GM21390 (cell line): ENCODE results near the gene GGN.
"Not testable (repeated sequence)": the region's sequence is repeated elsewhere in the genome, so short reads cannot be mapped to it uniquely, and the experiment has no call there.

ENCODE experiments used
- ATAC-seq: cut with Tn5 transposase; IDR thresholded peaks from one replicate; pipeline ENCODE4 v1.9.1; 2021; ENCODE audit not compliant: unreplicated experiment

GGN gene

DNA sequence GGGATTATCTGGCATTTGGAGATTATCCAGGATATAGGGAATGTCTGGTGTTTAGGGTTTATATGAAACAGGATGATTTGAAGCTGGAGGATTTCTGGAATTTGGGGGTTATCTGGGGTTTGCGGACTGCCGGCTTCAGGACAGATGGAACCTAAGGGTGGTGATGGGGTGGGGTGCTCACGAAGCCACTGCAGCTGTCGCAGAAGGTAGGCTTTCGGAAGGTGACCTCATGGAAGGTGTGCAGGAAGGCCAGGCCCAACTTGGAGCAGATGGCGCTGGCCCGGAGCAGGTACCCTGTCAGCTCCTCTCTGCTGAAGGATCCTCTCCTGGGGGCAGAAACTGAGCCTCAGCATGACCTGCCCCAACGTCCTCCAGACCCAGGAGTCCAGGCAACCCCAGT lies 24.7 kb upstream of the GGN start:
- no peak for ATAC-seq

DNA sequence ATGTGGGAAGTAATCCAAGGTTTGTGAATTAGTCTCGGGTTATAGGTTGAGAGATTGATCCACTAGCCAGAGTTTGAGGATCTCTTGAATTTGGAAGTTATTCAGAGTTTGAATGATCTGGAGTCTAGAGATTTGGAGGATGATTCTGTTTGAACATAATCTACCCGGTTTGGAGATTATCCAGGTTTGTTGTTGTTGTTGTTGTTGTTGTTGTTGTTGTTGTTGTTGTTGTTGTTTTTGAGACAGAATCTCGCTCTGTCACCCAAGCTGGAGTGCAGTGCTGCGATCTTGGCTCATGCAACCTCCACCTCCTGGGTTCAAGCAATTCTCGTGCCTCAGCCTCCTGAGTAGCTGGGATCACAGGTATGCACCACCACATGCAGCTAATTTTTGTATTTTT lies 24.1 kb upstream of the GGN start:
- ATAC-seq = not testable (repeated sequence)

DNA sequence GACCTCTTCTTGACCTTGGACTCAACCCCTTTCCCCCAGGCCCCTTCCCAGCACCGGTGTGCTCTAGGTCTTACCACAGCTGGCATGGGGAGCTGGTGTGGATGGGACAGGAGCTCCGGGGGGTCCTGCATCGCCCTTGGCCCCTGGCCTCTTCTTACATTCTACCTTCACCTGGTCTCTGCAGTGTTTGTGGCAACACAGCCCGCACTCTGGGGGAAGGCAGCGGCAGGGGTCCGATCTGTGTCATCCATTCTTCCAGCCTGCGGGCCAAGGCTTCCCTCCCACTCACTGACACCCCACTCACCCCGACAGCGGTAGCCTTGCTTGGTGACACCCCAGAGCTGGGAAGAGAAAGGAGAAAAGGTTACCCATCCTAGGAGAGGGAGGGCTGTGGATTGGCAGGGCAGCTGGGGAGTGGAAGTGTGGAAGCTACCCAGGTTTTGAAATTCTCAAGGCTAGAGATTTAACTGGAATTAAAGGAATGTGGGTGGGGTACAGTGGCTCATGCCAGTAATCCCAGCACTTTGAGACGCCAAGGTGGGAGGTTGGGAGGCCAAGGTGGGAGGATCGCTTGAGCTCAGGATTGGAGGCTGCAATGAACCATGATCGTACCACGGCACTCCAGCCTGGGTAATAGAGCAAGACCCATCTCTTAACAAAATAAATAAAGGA lies 23.3 kb upstream of the GGN start:
- ATAC-seq = no peak

GRCh38 chr19:38410407-38410806 lies 22.6 kb upstream of the GGN start:
- ATAC-seq = not testable (repeated sequence)

- no peak for ATAC-seq
These were observed 21.8 kb upstream of the GGN start for GRCh38 chr19:38409631-38410133.

DNA sequence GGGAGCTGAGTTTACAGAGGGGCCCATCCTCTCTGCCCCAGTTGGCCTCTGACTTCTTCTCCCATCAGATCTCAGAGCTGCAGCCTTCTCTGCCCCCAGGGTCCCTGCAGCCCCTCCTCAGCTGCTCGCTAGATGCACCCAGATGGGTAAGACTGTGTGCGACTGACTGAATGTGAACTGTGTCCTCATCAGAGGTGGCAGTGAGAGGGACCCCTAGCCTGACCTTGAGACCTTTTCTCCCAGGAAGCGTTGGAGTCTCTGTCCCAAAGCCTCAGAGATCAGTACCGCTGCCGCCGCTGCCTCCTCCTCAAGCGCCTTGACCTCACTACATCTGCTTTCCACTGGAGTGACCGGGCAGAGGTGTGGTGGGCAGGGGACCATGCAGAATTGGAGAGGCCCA lies 17.4 kb upstream of the GGN start:
- ATAC-seq = no peak

DNA sequence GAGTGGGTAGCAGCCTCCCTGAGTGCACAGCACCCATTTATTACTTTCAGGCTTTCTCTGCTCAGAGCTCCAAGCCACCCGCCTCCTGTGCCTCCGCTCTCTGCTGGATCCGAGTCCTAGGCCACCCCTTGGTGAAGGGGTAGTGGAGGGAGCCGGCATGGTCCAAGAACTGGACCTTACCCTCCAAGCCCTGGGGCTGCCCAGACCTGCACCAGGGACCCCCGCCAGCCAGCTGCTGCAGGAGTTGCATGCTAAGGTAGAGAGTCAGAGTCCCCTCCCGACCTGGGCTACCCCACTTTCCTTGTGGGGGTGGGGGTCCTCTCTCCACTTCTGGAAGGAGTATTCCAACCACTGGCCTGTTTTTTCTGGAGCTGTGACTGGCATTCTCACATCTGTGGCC lies 17.0 kb upstream of the GGN start:
- ATAC-seq = no peak

DNA sequence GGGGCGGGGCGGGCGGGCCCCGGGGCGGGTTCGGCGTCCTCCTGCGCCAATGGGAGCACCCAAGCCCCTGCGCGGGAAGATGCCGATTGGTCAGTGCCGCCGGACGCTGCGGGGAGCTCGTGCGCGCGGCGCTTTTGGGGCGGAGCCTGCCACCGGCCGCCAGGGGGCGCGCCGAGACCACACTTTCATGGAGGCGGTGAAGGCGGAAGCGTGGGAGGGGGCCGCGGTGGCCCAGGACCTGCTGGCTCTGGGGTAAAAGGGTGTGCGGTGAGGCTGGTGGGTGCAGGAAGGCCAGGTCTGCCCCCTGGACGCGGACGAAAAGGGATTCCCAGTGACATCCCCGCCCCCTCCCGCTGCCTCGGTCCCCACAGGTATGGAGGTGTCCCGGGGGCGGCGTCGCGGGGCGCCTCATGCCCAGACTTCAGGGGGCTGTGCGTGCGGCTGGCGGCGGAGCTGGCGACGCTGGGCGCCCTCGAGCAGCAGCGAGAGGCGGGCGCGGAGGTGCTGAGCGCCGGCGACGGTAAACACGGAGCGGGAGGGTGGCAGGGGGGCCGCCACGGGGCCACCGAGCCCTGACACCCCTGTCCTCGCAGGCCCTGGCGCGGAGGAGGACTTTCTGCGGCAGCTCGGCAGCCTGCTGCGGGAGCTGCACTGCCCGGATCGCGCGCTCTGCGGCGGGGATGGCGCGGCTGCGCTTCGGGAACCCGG lies 15.3 kb upstream of the GGN start, which contains the start of gene FAM98C:
TSS of gene FAM98C (plus strand) at position 127 of the 708 bp plus-strand sequence. CDS start at position 188, 61 bp downstream.
- ATAC-seq = peak; percentile 88

DNA sequence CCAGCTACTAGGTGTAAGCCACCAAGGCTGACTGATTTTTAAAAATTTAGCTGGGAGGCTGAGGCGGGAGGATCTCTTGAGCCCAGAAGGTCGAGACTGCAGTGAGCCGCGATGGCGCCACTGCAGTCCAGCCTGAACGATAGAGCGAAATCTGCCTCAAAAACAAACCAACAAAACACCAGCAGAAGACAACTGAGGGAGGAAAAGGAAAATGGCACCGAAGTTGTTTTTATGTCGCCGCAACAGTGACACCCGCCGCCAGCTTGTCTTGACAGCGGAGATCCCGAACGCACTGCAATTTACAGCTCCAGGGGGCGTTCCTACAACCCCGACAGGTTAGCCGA lies 14.8 kb upstream of the GGN start:
- ATAC-seq = peak; percentile 7

- ATAC-seq = no peak
These were observed 13.3 kb upstream of the GGN start for GRCh38 chr19:38401148-38401547.

- no peak for ATAC-seq
These were observed 12.5 kb upstream of the GGN start for GRCh38 chr19:38400361-38400760.

GRCh38 chr19:38399537-38399936 lies 11.7 kb upstream of the GGN start:
- ATAC-seq = no peak

DNA sequence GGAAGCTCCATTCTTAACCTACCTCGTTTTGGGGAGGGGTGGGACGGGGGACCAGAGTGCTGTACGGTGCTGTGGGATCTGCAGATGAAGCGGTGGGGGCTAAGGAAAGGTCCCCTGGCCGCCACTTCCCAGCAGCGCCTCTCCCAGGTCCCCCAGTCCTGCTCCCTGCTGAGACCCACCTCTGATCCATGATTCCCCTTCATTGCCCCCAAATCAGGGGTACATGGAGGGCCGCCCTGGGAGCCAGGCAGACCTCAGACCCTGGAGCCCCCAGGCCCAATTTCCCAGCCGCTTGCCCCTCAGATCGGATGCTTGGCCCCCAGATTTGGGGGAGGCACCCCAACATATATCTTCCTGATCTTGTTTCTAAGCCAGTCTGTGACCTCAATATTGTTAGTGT lies 11.2 kb upstream of the GGN start:
- no peak for ATAC-seq

- no peak for ATAC-seq
These were observed 7.7 kb upstream of the GGN start for GRCh38 chr19:38395381-38396114.

- no peak for ATAC-seq
These were observed 6.7 kb upstream of the GGN start for GRCh38 chr19:38394488-38394887.

DNA sequence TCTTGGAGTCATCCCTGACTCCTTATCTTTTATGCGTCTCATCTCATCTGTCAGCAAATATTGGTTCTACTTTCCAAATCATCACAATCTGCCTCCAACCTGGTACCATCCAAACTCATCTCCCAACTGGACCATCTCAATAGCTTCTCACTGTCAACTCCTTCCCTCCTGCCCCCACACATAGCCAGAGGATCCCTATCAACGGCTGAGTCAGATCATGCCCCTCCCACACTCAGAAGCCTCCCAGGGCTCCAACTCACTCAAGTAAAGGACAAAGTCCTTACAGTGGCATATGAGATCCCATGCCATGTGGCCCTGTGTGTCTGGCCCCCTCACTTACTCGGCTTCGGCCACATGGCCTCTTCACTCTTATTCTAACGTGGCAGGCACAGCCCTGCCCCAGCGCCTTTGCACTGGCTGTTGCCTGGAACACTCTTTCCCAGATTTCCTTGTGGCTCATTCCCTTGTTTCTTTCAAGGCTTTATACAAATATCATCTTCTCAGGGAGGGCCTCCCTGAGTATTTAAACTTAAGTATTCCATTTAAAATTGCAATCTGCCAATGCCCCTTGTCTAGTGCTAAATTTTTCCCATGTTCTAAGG lies 5.0 kb upstream of the GGN start:
- ATAC-seq = no peak

DNA sequence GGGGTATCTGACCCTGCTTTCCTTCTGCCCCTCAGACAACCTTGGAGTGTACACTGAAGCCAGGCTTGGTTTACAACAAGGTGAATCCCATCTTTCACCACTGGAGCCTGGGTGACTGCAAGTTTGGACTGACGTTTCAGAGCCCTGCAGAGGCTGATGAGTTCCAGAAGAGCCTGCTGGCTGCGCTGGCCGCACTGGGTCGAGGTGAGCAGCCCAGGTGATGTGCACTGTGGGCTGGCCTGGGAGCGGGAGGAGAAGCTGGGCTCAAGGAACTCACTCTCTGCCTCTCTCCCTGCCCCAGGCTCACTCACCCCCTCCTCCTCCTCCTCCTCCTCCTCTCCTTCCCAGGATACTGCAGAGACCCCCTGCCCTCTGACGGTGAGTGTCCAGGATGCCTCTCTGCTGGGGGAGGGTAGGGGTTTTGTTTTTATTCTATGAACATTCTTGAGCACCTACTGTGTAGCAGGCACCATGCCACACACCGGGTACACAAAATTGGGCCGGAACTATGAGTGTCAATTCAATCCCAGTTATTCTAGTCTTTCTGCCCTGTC lies 4.2 kb upstream of the GGN start:
- ATAC-seq = no peak

DNA sequence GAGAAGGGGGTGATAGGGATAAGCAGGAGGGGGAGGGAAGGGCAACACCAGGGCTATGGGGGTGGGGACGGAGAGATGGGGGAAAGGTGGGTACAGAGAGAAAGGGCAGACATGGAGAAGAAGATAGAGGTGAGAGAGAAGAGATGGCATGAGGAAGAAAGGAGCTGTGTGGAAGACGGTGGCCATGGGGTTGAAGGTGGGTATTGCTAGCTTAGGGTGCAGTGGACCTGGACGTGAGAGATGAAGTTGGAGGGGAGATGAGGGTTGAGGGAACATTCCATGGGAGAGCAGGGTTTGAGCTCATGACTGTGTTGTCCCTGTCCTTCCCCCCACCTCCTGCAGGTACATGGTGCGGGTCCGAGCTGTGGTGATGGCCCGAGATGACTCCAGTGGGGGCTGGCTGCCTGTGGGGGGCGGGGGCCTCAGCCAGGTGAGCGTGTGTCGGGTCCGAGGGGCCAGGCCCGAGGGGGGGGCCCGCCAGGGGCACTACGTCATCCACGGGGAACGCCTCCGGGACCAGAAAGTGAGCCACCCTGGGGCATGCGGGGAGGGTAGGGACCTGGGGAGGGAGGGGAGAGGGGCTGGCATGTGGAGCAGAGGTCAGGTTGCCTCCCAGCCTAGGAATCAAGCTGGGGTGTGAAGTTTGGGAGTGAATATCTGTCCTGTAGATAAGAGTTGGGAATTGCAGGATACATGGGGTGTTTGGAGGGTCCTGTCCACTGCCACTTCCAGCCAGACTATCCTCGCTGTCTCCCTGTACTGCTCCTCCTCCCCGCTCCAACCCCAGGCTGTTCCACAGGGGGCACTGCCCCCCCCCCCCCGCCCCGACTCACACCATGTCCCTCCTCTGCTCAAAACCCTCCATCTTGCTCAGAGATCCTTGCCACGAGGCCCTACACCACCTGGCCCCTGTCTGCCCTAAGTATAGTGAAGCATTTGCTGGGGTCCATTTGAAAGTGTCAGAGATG lies 2.4 kb upstream of the GGN start:
- ATAC-seq = no peak

GRCh38 chr19:38389101-38389925 lies 1.5 kb upstream of the GGN start:
- no peak for ATAC-seq
